ENCODE results near the gene SH3BP2.

GRCh38 chr4:2757426-2757825 lies 35.5 kb upstream of the SH3BP2 start:
- TF ChIP-seq CTCF (conservative IDR thresholded peaks at IDR 0.05; ENCODE audit: low read length): no peak
- no peak for TF ChIP-seq EZH2phosphoT487 (IDR thresholded peaks at IDR 0.05; ENCODE audit: borderline replicate concordance, low read depth, low read length)

Data from OCI-LY7 (cell line).